IMR-90 (cell line): ENCODE results near the gene EVA1C. TPM values are rescaled to one million over a fixed set of nuclear protein-coding genes. Genes with fewer than 3 reads are reported as not detected.

ENCODE experiments used
- ATAC-seq: fragments of 200-7000 bp; cut with Tn5 transposase; 2 replicates; pipeline ENCODE4 v1.9.1; 2020; ENCODE audit warnings: low read depth, mild to moderate bottlenecking, moderate library complexity
- BruUV-seq: library from RNA; stranded (reverse); fragments of 400-500 nt; replicated peaks from 2 replicates; lab custom pipeline; 2021; lab: Mats Ljungman, UMichigan
- CTCF ChIA-PET: fragments of 300-600 bp; formaldehyde crosslinking; extraction: SDS; loops from one replicate; lab custom pipeline; 2021; ENCODE audit warnings: antibody characterized with exemption; lab: Yijun Ruan, JAX
- POLR2A ChIA-PET: fragments of 300-600 bp; sonication (Branson Sonifier 250); formaldehyde crosslinking; loops from one replicate; lab custom pipeline; 2022; ENCODE audit warnings: antibody characterized with exemption; ENCODE audit not compliant: unreplicated experiment; lab: Charles Lee
- DNase-seq: peaks from one replicate; pipeline ENCODE4 v3.0.0; 2013
- H2AFZ ChIP-seq: replicated peaks from 2 replicates; pipeline ENCODE3; 2013; ENCODE audit warnings: low read length, mild to moderate bottlenecking; ENCODE audit not compliant: poor library complexity
- H2AK5ac ChIP-seq: 2 replicates; pipeline ENCODE4 v1.6.1; 2013; ENCODE audit warnings: low read depth, low read length, inconsistent platforms
- H2AK9ac ChIP-seq: replicated peaks from 2 replicates; pipeline ENCODE3; 2013; ENCODE audit warnings: mild to moderate bottlenecking, low read depth, low read length, moderate library complexity; ENCODE audit not compliant: poor library complexity
- H2BK120ac ChIP-seq: 2 replicates; pipeline ENCODE4 v1.6.1; 2013; ENCODE audit warnings: low read depth, low read length, inconsistent platforms
- H2BK15ac ChIP-seq: 3 replicates; pipeline ENCODE4 v1.6.1; 2013; ENCODE audit warnings: low read depth, low read length, inconsistent platforms
- H2BK20ac ChIP-seq: 2 replicates; pipeline ENCODE4 v1.6.1; 2013; ENCODE audit warnings: low read depth, mild to moderate bottlenecking, inconsistent platforms, low read length, moderate library complexity
- H2BK5ac ChIP-seq: 2 replicates; pipeline ENCODE4 v1.6.1; 2013; ENCODE audit warnings: mild to moderate bottlenecking, low read depth, low read length, inconsistent platforms; ENCODE audit not compliant: poor library complexity, severe bottlenecking
- H3K14ac ChIP-seq: replicated peaks from 2 replicates; pipeline ENCODE4 v1.6.1; 2013; ENCODE audit warnings: low read depth, low read length, inconsistent platforms
- H3K18ac ChIP-seq: 2 replicates; pipeline ENCODE4 v1.6.1; 2013; ENCODE audit warnings: low read depth, low read length, control low read depth
- H3K23ac ChIP-seq: 2 replicates; pipeline ENCODE4 v1.6.1; 2013; ENCODE audit warnings: low read depth, low read length, inconsistent platforms
- H3K27ac ChIP-seq: 2 replicates; pipeline ENCODE4 v1.5.1; 2013; ENCODE audit warnings: mild to moderate bottlenecking, control low read depth, low read length; ENCODE audit not compliant: insufficient read depth
- H3K27me3 ChIP-seq: 2 replicates; pipeline ENCODE4 v1.6.1; 2013; ENCODE audit warnings: low read length; ENCODE audit not compliant: control insufficient read depth, insufficient read depth
- H3K36me3 ChIP-seq: 2 replicates; pipeline ENCODE4 v1.6.1; 2013; ENCODE audit warnings: low read length, mixed read lengths; ENCODE audit not compliant: control insufficient read depth, insufficient read depth
- H3K4ac ChIP-seq: 2 replicates; pipeline ENCODE4 v1.6.1; 2013; ENCODE audit warnings: low read depth, low read length, inconsistent platforms
- H3K4me1 ChIP-seq: 2 replicates; pipeline ENCODE4 v1.6.1; 2013; ENCODE audit warnings: low read length, mixed read lengths; ENCODE audit not compliant: control insufficient read depth, insufficient read depth
- H3K4me2 ChIP-seq: 2 replicates; pipeline ENCODE4 v1.6.1; 2013; ENCODE audit warnings: low read depth, mild to moderate bottlenecking, control low read depth, low read length, moderate library complexity
- H3K4me3 ChIP-seq: 2 replicates; pipeline ENCODE4 v1.5.1; 2013; ENCODE audit warnings: low read depth, mild to moderate bottlenecking, control low read depth, low read length, moderate library complexity; ENCODE audit not compliant: insufficient read depth
- H3K56ac ChIP-seq: 2 replicates; pipeline ENCODE4 v1.6.1; 2013; ENCODE audit warnings: low read length, inconsistent platforms; ENCODE audit not compliant: insufficient read depth; ENCODE audit errors: extremely low read depth
- H3K79me1 ChIP-seq, 2 experiments: 2 replicates each; pipeline ENCODE4 v1.6.1; 2013; ENCODE audit warnings: low read length in 2 of 2, inconsistent platforms in 1 of 2, low read depth in 1 of 2
- H3K9ac ChIP-seq: 2 replicates; pipeline ENCODE4 v1.6.1; 2013; ENCODE audit warnings: low read depth, low read length, control low read depth
- H3K9me1 ChIP-seq: 2 replicates; pipeline ENCODE4 v1.6.1; 2013; ENCODE audit warnings: low read length, inconsistent platforms; ENCODE audit not compliant: insufficient read depth
- H3K9me3 ChIP-seq: 2 replicates; pipeline ENCODE4 v1.6.1; 2013; ENCODE audit warnings: low read length; ENCODE audit not compliant: control insufficient read depth, insufficient read depth
- H4K20me1 ChIP-seq: 2 replicates; pipeline ENCODE4 v1.6.1; 2013; ENCODE audit warnings: low read length, inconsistent platforms; ENCODE audit not compliant: insufficient read depth
- H4K5ac ChIP-seq: 2 replicates; pipeline ENCODE4 v1.6.1; 2013; ENCODE audit warnings: mild to moderate bottlenecking, low read depth, low read length, control low read depth
- H4K8ac ChIP-seq, 2 experiments: 2 replicates each; pipeline ENCODE4 v1.6.1; 2013; ENCODE audit warnings: low read depth in 2 of 2, low read length in 2 of 2, control low read depth in 1 of 2, inconsistent platforms in 1 of 2
- H4K91ac ChIP-seq: 2 replicates; pipeline ENCODE4 v1.6.1; 2013; ENCODE audit warnings: low read depth, low read length, inconsistent platforms; ENCODE audit not compliant: insufficient read depth
- MAZ ChIP-seq: IDR thresholded peaks from 2 replicates; pipeline ENCODE4 v1.6.1; 2012; ENCODE audit warnings: low read depth, mild to moderate bottlenecking, low read length, improper control_type of control experiment, moderate library complexity, borderline replicate concordance
- WGBS, 2 experiments: methylation state at CpG; one replicate each; pipeline versions ENCODE4 v1.1.5 to v1.1.7; 2013; ENCODE audit warnings: missing lambda C conversion rate in 2 of 2; ENCODE audit not compliant: insufficient read length in 1 of 2; ENCODE audit errors: extremely low coverage in 2 of 2; 5-methylcytosine and 5-hydroxymethylcytosine counted together
- dilution Hi-C: fragments of 300-500 bp; cut with HindIII; formaldehyde crosslinking; loops from one replicate; pipeline ENCODE4 v1.14.3; 2018; ENCODE audit warnings: low sequenced_read_pairs; ENCODE audit not compliant: unreplicated experiment
- in situ Hi-C: fragments of 300-500 bp; cut with MboI; formaldehyde crosslinking; loops from 3 replicates; pipeline ENCODE4 v1.14.3; 2019; ENCODE audit warnings: low sequenced_read_pairs, inconsistent platforms, mixed read lengths
- intact Hi-C: fragments of 100-400 bp; cut with micrococcal nuclease; formaldehyde crosslinking; loops from 2 replicates; pipeline ENCODE4 v1.10.0; 2022
- polyA plus RNA-seq, 3 experiments: library from polyadenylated mRNA; depleted of rRNA; stranded (reverse); fragments of >200 nt; gene quantifications; 2 replicates each; pipeline ENCODE4 v1.2.3, GENCODE V29; 2012; ENCODE audit warnings: low replicate concordance in 1 of 3
- total RNA-seq: library from RNA; depleted of rRNA; stranded (reverse); fragments of >200 nt; gene quantifications from 2 replicates; pipeline ENCODE4 v1.2.3, GENCODE V29; 2012

Gene EVA1C
- total and polyA plus RNA-seq, 2 of the 4 experiments (the other 2 are of a cell fraction), result 0.72 to 1.1 TPM

DNA sequence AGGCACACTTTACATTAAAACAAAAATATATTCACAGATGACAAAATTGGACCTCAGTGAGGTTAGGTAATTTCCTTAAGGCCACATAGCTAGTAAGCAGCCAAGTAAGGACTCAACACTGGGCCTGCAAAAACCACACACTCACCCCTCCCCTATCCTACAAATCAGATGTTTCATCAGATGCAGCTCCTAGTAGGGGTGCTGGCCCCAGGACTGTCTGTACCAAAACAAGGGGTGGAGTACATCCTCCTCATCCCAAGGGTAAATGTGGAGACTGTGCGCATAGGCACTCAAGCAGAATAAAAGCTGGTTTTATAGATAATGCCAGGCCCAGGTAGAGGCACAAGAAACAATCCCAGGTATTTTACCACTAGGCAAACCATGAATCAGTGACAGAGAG lies 45.3 kb upstream of the EVA1C start:
- dilution Hi-C loops, result no loop called here
- no peak overlapping the region for H4K91ac ChIP-seq
- H3K4me3 ChIP-seq, result no peak overlapping the region
- ATAC-seq (no peak), DNase-seq (no peak)
- no CpG with 5 or more reads among the region's 1 CpG for WGBS, 2 experiments
- H2BK5ac ChIP-seq, result no peak overlapping the region
- no peak overlapping the region for H2BK20ac ChIP-seq
- POLR2A ChIA-PET, result no interaction called here
- no peak overlapping the region for H3K4ac ChIP-seq
- no peak overlapping the region for H3K4me2 ChIP-seq
- no peak overlapping the region for H3K27ac ChIP-seq
- no peaks in the 10 kb centered on the region for H4K20me1 ChIP-seq
- H3K18ac ChIP-seq, result no peak overlapping the region
- no peak overlapping the region for H3K56ac ChIP-seq
- in situ Hi-C loops, result no loop called here
- H2BK120ac ChIP-seq, result no peak overlapping the region
- H2AK9ac ChIP-seq, result no peak overlapping the region
- no peaks in the 10 kb centered on the region for H3K9me3 ChIP-seq
- no peak overlapping the region for H2AFZ ChIP-seq
- H3K9ac ChIP-seq, result no peak overlapping the region
- BruUV-seq, result no TSS peak
- H3K9me1 ChIP-seq, result peaks cover 3% of the 10 kb centered on the region; the same call in 1 of the 2 replicates
- no peak overlapping the region for H3K14ac ChIP-seq
- H2AK5ac ChIP-seq, result no peak overlapping the region
- peaks cover 21 to 28% of the 10 kb centered on the region in 2 experiments for H3K79me1 ChIP-seq
- CTCF ChIA-PET, result interaction anchor here (0.6 kb wide), 1 partner anchor 232 kb away, joined by 3 read pairs; no protein-coding TSS in a partner anchor
- peaks cover 53% of the 10 kb centered on the region for H3K36me3 ChIP-seq
- H3K27me3 ChIP-seq, result no peaks in the 10 kb centered on the region
- no peak overlapping the region for H2BK15ac ChIP-seq
- no peak for TF ChIP-seq MAZ
- peaks cover 8% of the 10 kb centered on the region for H3K4me1 ChIP-seq
- no peak overlapping the region for H3K23ac ChIP-seq
- no peak overlapping the region for H4K5ac ChIP-seq
- intact Hi-C loops, result no loop called here
- H4K8ac ChIP-seq, result no peak overlapping the region
